NCI-H510A treated with DMSO at 0.1 percent for 48 hours (cell line): ENCODE data around the gene ZBTB46.
"Not testable (repeated sequence)": the region's sequence is repeated elsewhere in the genome, so short reads cannot be mapped to it uniquely, and the experiment has no call there.

ENCODE experiments used
- DNase-seq: peaks from one replicate; lab custom pipeline; 2025; lab: John Stamatoyannopoulos, UW

ZBTB46 gene

GRCh38 chr20:63830841-63831588, at the start of gene ZBTB46:
Gene ZBTB46, minus strand, starts transcription at chr20:63831264. Its CDS starts 40,507 bp downstream, at chr20:63790757.
- DNase-seq: no peak

DNA sequence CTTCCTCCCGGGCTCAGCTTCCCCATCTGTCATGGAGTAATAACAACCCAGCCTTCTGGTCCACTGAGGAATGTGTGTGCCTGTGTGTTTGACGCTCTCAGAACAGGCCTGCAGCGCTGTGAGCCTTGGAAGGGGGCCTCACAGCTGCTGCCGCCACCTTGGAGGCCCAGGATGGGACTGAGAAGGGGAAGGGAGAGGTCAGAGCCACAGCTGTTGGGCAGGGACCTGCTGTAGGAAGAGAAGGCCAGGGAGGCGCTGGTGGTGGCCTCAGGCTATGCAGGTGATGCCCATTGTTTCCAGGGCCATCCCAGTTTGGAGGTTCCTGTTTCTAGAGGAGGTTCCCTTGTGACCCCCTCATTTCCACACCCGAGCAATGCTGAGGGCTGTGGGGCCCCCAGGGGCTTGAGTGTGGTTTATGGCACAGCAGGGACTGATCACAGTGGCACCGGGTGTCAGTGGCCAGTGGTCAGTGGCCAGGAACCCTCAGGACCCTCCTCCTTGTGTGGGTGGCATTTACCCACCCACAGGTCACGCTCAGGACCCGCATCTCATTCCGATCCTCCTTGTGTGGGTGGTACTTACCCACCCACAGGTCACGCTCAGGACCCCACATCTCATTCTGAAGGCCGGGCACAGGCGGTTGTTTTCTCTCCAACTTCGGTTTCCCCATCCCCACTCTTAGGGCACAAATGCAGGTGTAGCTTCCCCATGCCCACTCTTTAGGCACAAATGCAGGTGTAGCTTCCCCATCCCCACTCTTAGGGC, 48.0 kb upstream of the ZBTB46 start:
- DNase-seq: no peak

- DNase-seq: no peak
Observed at GRCh38 chr20:63877755-63878470, 46.8 kb upstream of the ZBTB46 start.

GRCh38 chr20:63876489-63877036, 45.5 kb upstream of the ZBTB46 start:
- DNase-seq: no peak

DNA sequence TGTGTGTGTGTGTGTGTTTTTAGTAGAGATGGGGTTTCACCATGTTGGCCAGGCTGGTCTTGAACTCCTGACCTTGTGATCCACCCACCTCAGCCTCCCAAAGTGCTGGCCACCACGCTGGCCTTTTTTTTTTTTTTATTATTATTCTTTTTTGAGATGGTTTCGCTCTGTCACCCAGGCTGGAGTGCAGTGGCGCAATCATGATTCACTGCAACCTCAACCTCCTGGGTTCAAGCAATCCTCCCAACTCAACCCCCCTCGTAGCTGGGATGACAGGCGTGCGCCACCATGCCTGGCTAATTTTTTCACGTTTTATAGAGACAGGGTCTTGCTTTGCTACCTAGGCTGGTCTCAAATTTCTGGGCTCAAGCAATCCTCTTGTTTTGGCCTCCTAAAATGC, 43.2 kb upstream of the ZBTB46 start:
- DNase-seq: not testable (repeated sequence)

DNA sequence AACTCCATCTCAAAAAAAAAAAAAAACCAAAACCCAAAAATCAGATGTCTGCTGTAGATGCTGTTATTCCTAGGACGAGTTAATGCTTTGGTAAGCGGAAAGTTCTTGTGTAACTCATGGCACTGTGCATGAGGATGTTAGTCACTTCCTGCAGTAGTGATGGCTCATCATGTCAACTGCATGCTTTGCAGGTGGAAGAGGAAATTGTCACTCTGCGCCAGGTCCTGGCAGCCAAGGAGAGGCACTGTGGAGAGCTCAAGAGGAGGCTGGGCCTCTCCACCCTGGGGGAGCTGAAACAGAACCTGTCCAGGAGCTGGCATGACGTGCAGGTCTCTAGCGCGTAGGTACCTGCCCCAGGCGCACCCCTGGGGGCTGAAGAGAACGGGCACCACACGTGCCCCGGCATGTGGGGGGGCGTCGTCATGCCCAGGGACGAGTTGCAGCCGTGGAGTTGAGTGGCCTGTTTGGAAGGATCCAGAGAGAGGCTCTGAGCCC, 42.5 kb upstream of the ZBTB46 start:
- no peak for DNase-seq

GRCh38 chr20:63868264-63868663, 37.2 kb upstream of the ZBTB46 start:
- DNase-seq: no peak

DNA sequence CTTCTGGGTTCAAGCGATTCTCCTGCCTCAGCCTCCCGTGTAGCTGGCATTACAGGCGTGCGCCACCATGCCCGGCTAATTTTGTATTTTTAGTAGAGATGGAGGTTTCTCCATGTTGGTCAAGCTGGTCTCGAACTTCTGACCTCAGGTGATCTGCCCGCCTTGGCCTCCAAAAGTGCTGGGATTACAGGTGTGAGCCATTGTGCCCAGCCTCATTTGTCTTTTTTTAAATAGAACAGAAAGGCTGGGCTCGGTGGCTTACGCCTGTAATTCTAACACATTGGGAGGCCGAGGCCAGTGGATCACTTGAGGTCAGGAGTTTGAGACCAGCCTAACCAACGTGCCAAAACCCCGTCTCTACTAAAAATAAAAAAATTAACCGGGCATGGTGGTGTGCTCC, 36.0 kb upstream of the ZBTB46 start:
- not testable (repeated sequence) for DNase-seq

DNA sequence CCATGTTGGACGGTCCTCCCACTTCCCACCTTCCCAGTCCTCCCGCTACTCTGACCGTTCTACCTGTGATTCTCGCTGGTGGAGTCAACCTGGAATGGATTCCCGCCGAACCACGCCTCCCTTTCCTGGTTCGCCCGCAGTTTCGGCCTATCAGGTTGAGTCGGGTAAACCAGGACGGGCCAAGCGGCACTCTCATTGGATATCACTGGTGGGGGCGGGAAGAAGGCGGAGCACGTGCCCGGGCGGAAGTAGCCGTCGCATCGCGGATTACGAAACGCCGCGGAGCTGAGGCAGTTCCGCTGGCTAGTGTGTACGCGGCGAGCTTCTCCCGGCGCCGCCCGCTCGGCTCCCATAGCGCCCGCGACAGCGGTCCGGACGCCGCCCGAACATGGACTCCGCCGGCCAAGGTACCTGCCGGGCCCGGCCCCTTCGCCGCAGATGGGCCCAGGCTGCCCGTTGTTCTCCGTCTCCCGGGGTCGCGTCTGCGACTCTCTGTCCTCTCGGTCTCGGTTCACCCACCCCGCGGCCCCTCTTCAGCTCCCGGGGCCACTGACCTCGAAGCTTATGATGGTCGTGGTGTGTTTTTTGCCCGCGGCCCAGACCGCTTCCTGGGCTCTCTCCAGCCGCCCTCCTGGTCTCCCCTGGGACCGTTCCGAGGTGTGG, 34.0 kb upstream of the ZBTB46 start, which contains the start of gene TPD52L2:
Gene TPD52L2 (plus strand): TSS at position 293 of the 663 bp plus-strand sequence. CDS start 96 bp downstream, at position 389.
- DNase-seq: peak; percentile 99

DNA sequence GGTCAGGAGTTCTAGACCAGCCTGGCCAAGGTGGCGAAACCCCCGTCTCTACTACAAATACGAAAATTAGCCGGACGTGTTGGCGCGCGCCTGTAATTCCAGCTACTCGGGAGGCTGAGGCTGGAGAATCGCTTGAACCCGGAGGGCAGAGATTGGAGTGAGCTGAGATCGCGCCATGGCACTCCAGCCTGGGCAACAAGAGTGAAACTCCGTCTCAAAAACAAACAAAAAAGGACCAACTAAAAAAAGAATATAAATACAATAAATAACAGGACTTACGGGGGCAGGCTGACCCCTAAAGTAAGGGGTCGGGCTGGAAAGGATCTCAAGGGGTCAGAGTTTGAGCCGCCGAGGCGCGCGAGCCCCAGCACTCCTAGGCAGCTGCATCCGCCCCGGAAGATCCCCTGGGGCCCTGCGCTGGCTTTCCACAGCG, 33.5 kb upstream of the ZBTB46 start:
- no peak for DNase-seq

DNA sequence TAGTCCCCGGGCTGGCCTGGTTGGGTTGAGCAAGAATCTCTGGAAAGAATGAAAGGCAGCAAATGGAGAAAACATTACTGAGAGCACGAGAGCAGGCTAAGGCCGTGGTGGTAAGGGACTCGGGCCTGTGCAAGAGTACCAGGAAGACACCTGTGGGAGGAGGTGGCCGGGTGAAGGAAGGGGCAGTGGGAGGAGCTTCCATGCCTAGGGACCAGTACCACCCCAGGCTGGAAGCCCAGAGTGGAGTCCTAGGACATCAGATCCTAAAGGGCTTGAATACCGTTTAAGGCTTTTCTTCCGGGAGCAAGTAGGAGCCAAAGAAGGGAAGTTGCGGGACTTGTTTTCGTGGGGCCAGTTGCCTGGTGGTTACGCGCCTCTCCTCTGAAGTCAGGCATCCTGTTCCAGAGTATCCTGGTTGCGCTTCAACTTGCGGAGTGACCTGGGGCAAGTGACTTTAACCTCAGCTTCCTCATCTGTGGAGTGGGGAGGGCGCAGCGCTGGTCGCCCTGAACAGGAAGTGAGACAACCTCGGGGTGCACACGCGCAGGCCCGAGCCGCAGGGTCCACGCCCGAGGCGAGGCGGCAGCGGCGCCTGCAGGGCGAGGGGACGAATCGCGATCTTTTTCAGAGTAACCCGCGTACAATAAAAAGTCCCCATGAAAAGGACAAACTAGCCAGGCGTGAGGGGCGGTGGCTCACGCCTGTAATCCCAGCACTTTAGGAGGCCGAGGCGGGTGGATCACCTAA, 32.9 kb upstream of the ZBTB46 start:
- DNase-seq: peak; percentile 82

GRCh38 chr20:63863021-63863797, 32.1 kb upstream of the ZBTB46 start:
- DNase-seq: no peak

GRCh38 chr20:63861981-63862901, 31.2 kb upstream of the ZBTB46 start:
- no peak for DNase-seq

- no peak for DNase-seq
Observed at GRCh38 chr20:63861365-63861934, 30.4 kb upstream of the ZBTB46 start, which contains the start of gene ABHD16B. Gene ABHD16B, plus strand, starts transcription at chr20:63861498. Its CDS starts 43 bp downstream, at chr20:63861541.

- no peak for DNase-seq
Observed at GRCh38 chr20:63860325-63861051, 29.4 kb upstream of the ZBTB46 start.

DNA sequence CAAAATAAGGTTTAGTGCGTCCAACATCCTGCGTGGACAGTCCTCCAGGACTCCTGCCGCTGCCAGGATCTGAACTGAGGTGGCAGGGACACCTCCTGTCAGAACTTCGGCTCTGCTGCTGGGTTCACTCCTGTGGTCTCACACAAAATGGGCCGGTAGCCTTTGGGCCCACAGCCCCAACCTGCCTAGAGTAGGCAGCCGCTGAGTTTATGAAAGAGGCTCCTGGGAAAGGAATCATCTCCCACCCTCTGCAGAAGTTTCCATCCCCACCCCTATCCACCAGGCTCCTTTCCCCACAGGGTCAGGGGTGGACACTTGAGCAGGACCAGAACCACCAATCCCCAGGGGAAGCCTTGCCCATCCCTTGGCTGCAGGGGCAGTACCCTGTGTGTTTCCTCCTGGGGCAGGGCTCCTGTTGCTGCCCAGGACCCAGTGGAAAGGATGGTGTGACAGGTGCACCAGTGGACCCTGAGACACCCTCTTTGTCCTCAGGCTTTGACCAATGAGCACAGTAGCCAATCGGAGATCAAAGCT, 28.2 kb upstream of the ZBTB46 start:
- DNase-seq: no peak

DNA sequence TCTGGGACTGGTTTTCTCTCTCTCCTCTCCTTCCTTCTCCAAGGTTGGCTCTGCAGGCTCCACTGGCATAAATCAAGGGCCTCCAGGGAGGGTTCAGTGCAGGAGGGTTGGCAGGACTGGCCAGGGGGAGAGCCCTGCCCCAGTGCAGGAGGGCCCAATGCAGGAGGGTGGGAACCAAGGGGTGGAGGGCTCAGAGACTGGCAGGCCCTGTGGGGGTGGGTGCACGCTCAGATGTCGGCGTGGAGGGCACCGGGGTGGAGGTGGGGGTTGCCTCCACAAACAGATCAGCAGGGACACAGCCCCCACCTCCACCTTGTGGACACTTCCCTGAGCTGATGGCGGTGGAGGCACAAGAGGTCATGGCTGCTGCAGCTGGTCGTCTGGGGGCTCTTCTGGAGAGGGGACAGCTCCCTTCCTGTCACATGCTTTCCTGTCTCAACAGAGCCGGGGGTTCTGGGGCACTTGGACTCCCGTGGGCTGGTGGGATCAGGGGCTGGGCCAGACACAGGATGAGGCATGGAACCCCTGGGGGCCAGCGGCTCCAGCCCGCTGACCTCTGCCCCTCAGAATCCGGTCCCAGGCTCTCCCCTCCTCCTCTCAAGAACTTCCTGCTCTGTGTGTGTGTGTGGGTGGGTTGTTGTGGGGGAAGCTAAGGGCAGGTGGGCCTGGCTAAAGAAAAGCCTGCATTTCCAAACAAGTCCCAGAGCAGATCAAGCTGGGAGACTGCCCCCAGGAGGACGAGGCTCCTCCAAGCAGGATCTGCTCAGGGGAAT, 27.5 kb upstream of the ZBTB46 start:
- no peak for DNase-seq
